K562 (cell line): Measurements from ENCODE around the gene TNFRSF18. TPM values are rescaled to one million over a fixed set of nuclear protein-coding genes. Genes with fewer than 3 reads are reported as not detected.

Source experiments
- EP300 ChIP-seq: IDR thresholded peaks from 2 replicates; pipeline ENCODE4 v1.6.1; 2012; ENCODE audit warnings: low read length, improper control_type of control experiment
- KDM5B ChIP-seq: fragments of 200-600 bp; sonication (generic); IDR thresholded peaks from 2 replicates; pipeline ENCODE4 v1.6.1; 2012; ENCODE audit warnings: low read depth, mild to moderate bottlenecking, moderate library complexity, low read length, control low read depth, inconsistent platforms; ENCODE audit not compliant: insufficient replicate concordance
- MAX ChIP-seq: sonication (generic); formaldehyde crosslinking; IDR thresholded peaks from 2 replicates; pipeline ENCODE4 v1.9.0; 2022; ENCODE audit warnings: mild to moderate bottlenecking, missing genetic modification reagents
- PRMT5 ChIP-seq: sonication (generic); formaldehyde crosslinking; IDR thresholded peaks from 2 replicates; pipeline ENCODE4 v1.5.0; 2020; ENCODE audit warnings: missing genetic modification reagents
- PTBP1 ChIP-seq: fragments of 200-400 bp; formaldehyde crosslinking; IDR thresholded peaks from 2 replicates; pipeline ENCODE4 v1.6.1; 2017; ENCODE audit warnings: low read depth, low read length
- SP1 ChIP-seq: sonication (generic); formaldehyde crosslinking; IDR thresholded peaks from 2 replicates; pipeline ENCODE4 v1.8.1; 2022; ENCODE audit warnings: mild to moderate bottlenecking, missing genetic modification reagents
- TAL1 ChIP-seq: fragments of 450-650 bp; IDR thresholded peaks from 2 replicates; pipeline ENCODE4 v1.6.1; 2016; ENCODE audit warnings: mild to moderate bottlenecking
- YY1 ChIP-seq, 3 experiments: IDR thresholded peaks; 2 replicates each; pipeline ENCODE4 v1.6.1; 2011; ENCODE audit warnings: low read length in 2 of 3, mild to moderate bottlenecking in 2 of 3, moderate library complexity in 2 of 3, borderline replicate concordance in 1 of 3, control low read depth in 1 of 3, low read depth in 1 of 3; ENCODE audit not compliant: insufficient read depth in 3 of 3, insufficient replicate concordance in 2 of 3, control insufficient read depth in 1 of 3, insufficient read length in 1 of 3; ENCODE audit errors: extremely low read depth in 1 of 3
- ZNF232 ChIP-seq: sonication (generic); formaldehyde crosslinking; IDR thresholded peaks from 2 replicates; pipeline ENCODE4 v1.8.0; 2022; ENCODE audit warnings: mild to moderate bottlenecking, missing genetic modification reagents
- polyA plus RNA-seq, 8 experiments: library from polyadenylated mRNA; depleted of rRNA in 4 of 8; stranded (reverse) in 5 of 8; unstranded in 3 of 8; fragments of >200 nt; fragmentation: Nextera tagmentation in 2 of 8; fragmentation: Illumina TruSeq in 1 of 8; extraction: Ambion mirVana in 2 of 8; extraction: Trizol in 1 of 8; gene quantifications; 2 replicates each; pipeline versions ENCODE4 v1.2.1 to v1.2.3, GENCODE V29; 2011 to 2014; ENCODE audit warnings: inconsistent platforms in 1 of 8, missing spikeins in 1 of 8
- total RNA-seq, 7 experiments: library from RNA; depleted of rRNA in 6 of 7; stranded (reverse); fragments of >200 nt in 6 of 7; fragmentation: Illumina TruSeq in 2 of 7; extraction: Trizol in 2 of 7; gene quantifications; 2 replicates each; pipeline versions ENCODE4 v1.2.1 to v1.2.3, GENCODE V29; 2011 to 2021; ENCODE audit warnings: low replicate concordance in 1 of 7
- TF ChIP-seq, protein P1 (sequence below): sonication (generic); IDR thresholded peaks from 2 replicates; pipeline ENCODE4 v1.6.1; 2016
- TF ChIP-seq, protein P2 (sequence below), 2 experiments: fragments of 450-650 bp in 1 of 2; IDR thresholded peaks; 2 replicates each; pipeline ENCODE4 v1.6.1; 2011 to 2017; ENCODE audit warnings: low read depth in 2 of 2, antibody characterized with exemption in 1 of 2, borderline replicate concordance in 1 of 2, low read length in 1 of 2, mild to moderate bottlenecking in 1 of 2, mixed read lengths in 1 of 2; ENCODE audit not compliant: control insufficient read depth in 1 of 2

TNFRSF18 gene
- total and polyA plus RNA-seq, 9 of the 15 experiments (the other 6 are each of a cell fraction or from before 2014, with no cell fraction given), result 0.24 to 0.27 TPM; not detected in 7

- TF ChIP-seq MAX (CRISPR knock-in tag), result peak; percentile 28; the same call in 1 of the 2 replicates
- TF ChIP-seq ZNF232 (CRISPR knock-in tag), result no peak
- no peak for TF ChIP-seq PRMT5 (CRISPR knock-in tag)
- TF ChIP-seq KDM5B, result no peak
- TF ChIP-seq SP1 (CRISPR knock-in tag), result no peak
- no peak for TF ChIP-seq TAL1
- TF ChIP-seq, protein P1, sequence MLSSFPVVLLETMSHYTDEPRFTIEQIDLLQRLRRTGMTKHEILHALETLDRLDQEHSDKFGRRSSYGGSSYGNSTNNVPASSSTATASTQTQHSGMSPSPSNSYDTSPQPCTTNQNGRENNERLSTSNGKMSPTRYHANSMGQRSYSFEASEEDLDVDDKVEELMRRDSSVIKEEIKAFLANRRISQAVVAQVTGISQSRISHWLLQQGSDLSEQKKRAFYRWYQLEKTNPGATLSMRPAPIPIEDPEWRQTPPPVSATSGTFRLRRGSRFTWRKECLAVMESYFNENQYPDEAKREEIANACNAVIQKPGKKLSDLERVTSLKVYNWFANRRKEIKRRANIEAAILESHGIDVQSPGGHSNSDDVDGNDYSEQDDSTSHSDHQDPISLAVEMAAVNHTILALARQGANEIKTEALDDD, result no peak
- peak in 1 of 3 experiments; percentile 7 for TF ChIP-seq YY1 (IDR thresholded peaks at IDR 0.05; ENCODE audit: borderline replicate concordance in 1 of 3, control insufficient read depth in 1 of 3, extremely low read depth in 1 of 3, insufficient read depth in 3 of 3, insufficient read length in 1 of 3, insufficient replicate concordance in 2 of 3, low read depth in 1 of 3, low read length in 2 of 3)
- TF ChIP-seq PTBP1, result no peak
- TF ChIP-seq, protein P2, sequence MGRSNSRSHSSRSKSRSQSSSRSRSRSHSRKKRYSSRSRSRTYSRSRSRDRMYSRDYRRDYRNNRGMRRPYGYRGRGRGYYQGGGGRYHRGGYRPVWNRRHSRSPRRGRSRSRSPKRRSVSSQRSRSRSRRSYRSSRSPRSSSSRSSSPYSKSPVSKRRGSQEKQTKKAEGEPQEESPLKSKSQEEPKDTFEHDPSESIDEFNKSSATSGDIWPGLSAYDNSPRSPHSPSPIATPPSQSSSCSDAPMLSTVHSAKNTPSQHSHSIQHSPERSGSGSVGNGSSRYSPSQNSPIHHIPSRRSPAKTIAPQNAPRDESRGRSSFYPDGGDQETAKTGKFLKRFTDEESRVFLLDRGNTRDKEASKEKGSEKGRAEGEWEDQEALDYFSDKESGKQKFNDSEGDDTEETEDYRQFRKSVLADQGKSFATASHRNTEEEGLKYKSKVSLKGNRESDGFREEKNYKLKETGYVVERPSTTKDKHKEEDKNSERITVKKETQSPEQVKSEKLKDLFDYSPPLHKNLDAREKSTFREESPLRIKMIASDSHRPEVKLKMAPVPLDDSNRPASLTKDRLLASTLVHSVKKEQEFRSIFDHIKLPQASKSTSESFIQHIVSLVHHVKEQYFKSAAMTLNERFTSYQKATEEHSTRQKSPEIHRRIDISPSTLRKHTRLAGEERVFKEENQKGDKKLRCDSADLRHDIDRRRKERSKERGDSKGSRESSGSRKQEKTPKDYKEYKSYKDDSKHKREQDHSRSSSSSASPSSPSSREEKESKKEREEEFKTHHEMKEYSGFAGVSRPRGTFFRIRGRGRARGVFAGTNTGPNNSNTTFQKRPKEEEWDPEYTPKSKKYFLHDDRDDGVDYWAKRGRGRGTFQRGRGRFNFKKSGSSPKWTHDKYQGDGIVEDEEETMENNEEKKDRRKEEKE (IDR thresholded peaks at IDR 0.05; ENCODE audit: borderline replicate concordance in 1 of 2, control insufficient read depth in 1 of 2, low read depth in 2 of 2, low read length in 1 of 2), result no peak
- no peak for TF ChIP-seq EP300
Observed at GRCh38 chr1:1203561-1204424, 2.6 kb downstream of the TNFRSF18 start (continued).
